Amniotic epithelial cell (primary cell): ENCODE data around the gene ZDHHC20.

Experiments used
- DNase-seq: peaks from one replicate; pipeline ENCODE4 v3.0.0-alpha.2; 2010; ENCODE audit warnings: low read depth

Gene ZDHHC20, protein sequence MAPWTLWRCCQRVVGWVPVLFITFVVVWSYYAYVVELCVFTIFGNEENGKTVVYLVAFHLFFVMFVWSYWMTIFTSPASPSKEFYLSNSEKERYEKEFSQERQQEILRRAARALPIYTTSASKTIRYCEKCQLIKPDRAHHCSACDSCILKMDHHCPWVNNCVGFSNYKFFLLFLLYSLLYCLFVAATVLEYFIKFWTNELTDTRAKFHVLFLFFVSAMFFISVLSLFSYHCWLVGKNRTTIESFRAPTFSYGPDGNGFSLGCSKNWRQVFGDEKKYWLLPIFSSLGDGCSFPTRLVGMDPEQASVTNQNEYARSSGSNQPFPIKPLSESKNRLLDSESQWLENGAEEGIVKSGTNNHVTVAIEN

DNA sequence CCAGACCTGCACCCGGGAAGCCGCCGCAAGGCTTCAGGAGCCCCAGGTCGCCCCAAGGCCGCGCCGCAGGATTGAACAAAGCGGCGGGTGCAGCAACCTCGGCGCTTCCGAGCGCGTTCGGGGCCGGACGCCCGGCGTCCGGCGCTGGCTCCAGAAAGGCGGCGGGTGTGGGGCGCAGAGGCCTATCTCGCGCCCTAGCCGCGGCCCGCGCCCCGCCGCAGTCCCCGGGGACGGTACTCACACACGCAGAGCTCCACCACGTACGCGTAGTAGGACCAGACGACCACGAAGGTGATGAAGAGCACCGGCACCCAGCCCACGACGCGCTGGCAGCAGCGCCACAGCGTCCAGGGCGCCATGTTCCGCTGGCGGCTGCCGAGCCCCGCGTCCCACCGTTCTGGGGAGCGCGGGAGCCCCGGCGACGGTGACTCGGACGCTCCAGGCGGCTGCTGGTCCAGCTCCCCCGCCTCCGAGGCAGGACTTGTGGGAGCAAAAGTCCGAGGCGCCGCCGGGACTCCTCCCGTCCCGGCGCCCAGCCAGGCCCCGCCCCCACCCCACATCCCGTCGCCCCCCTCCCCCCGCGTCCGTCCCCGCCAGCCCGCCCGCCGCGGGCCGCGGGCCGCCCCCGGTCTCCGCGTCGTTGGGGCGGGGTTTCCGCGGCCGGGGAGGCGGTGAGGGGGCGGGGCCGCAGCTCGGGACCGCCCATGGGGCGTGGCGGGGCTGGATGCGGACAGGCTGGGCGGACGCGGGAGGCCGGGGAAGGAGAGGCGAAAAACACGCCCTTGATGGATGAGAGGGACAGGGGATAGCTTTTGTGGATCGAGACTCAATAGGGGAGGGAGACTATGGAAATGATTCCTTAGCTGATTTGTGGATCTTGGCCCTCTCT is at the start of gene ZDHHC20:
Gene ZDHHC20 (minus strand): TSS at position 491 of the 889 bp plus-strand sequence. CDS start 132 bp downstream, at position 359.
- peak; percentile 74 for DNase-seq

DNA sequence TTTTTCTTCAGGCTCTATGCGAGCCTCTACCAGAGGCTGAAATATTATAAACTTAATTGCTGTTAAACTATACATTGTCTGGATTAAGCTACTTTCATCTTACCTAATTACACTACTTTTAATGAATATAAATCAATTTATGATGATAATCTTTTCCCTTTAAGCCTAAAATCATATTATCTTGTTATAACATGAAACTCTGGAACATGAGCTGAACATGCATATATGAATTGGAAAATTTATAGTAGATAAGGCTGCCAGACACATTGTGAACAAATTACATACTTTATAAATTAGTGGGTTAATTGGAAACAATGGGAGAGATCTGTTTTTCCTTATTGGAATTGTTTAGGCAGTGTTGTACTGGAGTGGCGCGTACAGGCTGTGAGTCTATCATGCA is 45.3 kb upstream of the ZDHHC20 start:
- no peak for DNase-seq

DNA sequence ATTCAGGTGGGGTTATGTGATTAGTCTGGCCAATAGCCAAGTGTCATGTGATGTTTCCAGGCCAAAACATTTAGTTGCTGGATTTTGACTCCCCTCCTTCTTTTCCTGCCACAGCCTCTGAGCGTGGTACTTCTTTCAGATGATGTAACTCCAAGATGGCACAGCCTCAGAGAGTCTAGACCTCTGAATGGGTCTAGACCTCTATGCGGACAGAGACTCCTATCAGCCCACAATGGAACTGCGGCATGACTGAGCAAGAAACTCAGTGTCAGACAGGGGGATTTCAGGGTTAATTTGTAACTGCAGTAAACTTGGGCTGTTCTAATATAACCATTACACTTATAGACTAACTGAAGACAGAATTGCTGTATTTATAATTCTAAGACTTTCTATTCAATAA is 42.6 kb upstream of the ZDHHC20 start:
- DNase-seq, result no peak

DNA sequence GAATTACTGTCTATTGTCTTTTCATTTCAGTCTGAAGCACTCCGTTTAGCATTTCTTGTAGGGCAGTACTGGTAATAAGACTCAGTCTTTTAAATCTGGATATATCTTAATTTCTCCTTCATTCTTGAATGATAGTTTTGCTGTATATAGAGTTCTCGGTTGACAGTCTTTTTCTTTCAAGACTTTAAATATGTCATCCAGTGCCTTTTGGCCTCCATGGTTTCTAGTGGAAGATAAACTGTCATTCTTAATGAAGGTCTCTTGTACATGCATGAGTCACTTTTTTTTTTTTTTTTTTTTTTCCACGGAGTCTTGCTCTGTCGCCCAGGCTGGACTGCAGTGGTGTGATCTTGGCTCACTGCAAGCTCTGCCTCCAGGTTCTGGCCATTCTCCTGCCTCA is 27.2 kb upstream of the ZDHHC20 start:
- DNase-seq, result no peak

DNA sequence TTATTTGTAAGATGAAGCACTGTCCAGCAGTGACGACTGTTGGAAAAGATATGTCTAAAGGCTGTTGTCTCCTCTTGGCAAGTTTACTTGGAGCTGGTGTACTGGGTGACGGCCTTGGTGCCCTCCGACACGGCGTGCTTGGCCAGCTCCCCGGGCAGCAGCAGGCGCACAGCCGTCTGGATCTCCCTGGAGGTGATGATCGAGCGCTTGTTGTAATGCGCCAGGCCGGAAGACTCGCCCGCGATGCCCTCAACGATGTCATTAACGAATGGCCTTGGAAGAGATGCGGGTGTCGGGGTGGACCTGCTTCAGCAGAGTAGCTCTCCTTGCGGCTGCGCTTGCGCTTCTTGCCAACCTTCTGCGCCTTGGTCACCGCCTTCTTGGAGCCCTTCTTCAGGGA is 24.6 kb upstream of the ZDHHC20 start:
- DNase-seq, result no peak

DNA sequence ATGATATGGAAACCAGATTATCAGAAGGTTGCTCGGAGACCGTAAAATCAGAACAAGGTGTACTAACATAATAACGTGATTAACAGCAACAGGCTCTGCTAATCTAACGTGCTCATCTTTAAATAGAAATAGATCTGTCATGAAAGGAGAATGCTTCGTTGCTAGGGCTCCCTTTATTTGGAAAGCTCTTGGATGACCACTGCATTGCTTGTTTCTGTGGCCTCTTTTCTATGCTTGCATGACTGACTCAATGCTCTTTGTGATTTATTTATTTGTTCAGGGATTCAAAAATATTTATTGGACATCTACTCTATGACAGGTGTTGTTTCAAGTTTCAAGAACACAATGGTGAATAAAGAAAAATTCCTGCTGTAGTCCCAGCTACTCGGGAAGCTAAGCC is 22.3 kb upstream of the ZDHHC20 start:
- no peak for DNase-seq

DNA sequence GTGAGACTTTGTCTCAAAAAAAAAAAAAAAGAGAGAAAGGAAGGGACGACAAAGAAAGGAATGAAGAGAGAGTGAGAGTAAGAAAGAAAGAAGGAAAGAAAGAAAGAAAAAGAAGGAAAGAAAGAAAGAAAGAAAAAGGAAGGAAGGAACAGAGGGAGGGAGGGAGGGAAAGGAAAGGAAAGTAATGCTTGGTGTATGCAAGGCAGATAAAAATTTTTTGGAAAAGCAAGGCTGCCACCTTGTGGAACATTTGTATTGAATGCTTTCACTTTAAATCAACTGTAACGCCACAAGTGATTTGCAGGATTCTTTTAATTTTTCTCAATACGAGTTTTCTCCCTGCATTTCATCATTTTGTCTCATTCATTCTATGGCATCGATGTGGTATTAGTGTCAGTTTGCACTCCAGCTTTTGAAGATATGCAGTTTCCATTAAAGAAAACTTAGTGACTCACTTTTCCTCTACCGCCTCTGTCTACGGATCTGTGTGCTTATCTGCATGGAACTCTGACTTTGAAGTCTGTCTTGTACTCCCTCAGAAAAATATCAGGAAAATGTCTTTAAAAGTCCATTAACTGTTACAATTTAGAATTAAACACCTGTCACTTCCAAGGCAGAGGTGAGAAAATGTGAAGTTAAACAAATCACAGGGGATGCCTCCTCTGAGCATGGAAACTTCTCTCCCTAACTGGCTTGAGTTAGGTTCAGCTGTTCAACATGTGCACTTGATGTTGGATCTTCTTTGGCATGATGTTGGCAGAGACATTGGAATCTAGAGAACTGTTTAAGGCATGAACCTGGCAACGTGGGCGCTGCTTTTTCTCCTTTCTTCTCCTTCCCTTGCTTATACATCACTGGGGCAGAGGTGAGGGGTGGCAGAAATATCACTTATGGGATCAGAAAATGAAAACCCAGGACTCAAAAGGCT is 20.0 kb upstream of the ZDHHC20 start:
- DNase-seq, result peak; percentile 76

DNA sequence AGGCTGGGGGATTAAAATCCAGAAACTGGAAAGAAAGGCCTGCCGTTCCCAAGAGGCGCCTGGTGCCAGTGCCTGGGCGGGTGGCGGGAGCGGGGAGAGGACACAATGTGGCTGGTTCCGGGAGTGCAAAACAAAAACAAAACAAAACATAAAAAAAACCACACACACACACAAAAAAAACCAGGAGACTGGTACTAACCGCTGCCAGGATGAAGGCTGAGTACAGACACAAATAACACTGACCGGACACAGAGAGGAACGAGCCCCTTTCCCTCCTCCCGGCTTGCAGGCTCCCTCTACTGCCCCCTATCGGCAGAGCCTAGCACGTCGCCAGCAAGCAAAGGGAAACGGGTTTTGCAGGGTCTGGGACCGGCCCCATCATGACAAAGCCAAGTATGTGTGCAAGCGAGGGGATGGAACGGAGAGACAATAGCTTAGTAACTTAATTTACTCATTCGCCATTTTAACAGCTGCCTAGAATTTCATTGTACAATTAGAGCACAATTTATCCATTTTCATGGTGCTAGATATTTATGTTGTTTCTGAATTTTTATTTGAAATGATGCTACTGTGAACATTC is 17.9 kb upstream of the ZDHHC20 start:
- peak; percentile 79 for DNase-seq

GRCh38 chr13:21475115-21475514 is 16.0 kb upstream of the ZDHHC20 start:
- no peak for DNase-seq

GRCh38 chr13:21470785-21471184 is 11.7 kb upstream of the ZDHHC20 start:
- no peak for DNase-seq

GRCh38 chr13:21466527-21466926 is 7.4 kb upstream of the ZDHHC20 start:
- DNase-seq, result no peak

DNA sequence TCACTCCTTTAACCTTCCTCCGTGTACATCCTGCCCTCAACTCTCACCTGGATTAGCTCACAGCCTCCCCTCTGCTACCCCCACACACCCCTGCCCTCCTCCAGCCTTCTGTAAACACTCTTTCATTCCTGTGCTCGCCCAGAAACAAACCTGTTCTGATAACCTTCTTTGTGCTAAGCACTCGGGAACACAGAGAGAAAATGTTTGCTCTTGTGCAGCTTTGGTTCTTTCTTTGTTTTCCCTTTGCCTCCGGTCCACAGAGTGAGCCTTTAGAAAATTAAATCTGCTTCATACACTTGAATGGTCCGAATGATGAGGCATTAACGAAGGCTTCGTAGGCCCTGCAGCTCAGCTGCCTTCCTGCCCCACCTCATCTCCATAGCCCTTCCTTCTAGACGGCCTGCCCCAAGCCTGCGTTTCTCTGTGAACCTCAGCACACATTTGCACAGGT is 6.6 kb upstream of the ZDHHC20 start:
- no peak for DNase-seq

DNA sequence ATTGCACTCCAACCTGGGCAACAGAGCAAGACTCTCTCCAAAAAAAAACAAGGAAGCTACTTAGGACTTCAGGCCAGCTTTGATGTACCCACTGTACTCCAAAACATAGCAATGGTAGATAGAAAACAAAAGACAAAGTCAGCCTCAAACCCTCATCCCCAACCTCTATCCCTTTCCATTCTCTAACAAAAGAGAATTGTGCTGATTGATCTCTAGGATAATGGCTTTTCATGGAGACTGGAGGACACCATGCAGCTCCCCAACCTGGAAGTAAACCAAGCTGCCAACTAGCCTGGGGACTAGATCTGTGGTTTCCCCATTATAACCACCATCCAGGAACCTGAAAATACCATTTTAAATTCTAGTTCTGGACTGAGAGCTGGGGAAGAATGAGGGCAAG is 4.3 kb upstream of the ZDHHC20 start:
- no peak for DNase-seq

- no peak for DNase-seq
Measured at GRCh38 chr13:21461131-21461530, 2.0 kb upstream of the ZDHHC20 start.

DNA sequence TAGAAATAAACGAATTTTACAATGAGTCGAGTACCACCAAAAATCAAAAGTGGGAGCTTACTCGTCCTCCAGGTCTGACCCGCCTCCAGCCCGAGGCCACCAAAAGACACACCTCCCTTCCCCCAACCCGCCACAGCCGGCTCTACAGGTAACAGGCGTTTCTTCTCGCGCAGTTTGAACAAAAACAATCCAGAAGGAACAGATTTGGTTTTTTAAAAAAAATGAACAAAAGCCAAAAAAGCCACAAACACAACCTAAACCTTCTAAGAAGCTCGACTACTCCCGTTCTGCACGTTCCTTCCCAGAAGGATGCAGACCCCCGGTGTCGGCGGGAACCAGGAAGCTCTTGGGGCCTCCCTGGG is 671 bp downstream of the ZDHHC20 start:
- DNase-seq, result no peak

DNA sequence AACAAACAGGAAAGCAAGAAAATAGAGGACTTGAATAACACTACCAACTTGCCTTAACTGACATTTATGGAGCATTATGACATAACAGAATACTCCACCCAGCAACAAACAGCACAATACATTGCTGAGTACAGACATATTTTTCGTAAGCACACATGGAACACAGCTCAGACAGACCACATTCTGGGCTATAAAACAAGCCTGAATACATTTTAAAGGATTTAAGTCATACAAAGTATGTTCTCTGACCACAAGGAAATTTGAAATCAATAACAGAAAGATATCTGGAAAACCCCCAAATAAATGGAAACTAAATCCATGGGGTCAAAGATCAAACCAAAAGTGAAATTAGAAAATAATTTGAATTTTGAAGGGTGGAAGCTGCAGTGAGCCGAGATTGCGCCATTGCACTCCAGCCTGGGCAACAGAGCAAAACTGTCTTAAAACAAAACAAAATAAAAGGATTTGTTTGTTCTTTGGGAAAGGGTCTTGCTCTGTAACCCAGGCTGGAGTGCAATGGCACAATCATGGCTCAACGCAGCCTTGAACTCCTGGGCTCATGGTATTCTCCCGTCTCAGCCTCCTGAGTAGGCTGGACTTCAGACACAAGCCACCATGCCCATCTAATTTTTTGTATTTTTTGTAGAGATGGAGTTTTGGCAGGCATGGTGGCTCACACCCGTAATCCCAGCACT is 5.6 kb downstream of the ZDHHC20 start:
- no peak for DNase-seq

- peak; percentile 31 for DNase-seq
Measured at GRCh38 chr13:21450936-21451335, 8.2 kb downstream of the ZDHHC20 start.

DNA sequence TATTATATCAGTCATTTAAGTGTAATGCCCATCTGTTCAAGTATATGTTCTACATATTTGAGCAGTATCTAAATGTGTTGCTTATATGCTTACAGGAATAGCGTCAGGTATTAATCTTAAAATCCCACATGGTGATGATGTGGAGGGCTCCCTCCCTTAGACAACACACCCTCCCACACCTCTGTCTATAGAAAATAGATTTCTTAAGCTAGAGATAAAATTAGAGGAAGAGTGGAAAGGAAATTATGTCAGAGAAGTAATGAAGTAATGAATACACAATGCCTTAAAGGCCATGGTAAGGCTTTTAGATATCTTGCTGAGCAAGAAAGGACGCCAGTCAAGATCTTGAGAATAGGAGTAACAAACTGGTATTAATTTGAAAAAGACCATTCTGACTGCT is 12.4 kb downstream of the ZDHHC20 start:
- DNase-seq, result no peak

- DNase-seq, result no peak
Measured at GRCh38 chr13:21445759-21446158, 13.3 kb downstream of the ZDHHC20 start.

DNA sequence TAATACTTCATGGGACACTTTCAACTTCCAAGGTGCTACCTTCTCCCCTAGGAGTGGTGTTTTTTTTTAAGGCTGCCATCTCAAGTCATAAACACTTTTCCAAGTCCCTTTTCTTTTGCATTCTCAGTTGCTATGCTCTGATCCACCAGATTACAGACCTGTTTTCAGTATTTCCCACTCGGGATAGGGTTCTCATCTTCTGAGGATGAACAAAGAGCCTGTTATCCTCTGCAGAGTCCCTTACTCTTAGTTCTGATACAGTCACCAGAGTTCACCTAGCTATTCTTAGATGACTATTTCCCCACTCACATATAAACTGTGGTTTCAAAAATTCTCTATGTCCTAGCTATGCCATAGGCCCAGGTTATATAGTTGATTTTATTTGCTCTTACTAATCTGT is 15.9 kb downstream of the ZDHHC20 start:
- DNase-seq, result no peak

DNA sequence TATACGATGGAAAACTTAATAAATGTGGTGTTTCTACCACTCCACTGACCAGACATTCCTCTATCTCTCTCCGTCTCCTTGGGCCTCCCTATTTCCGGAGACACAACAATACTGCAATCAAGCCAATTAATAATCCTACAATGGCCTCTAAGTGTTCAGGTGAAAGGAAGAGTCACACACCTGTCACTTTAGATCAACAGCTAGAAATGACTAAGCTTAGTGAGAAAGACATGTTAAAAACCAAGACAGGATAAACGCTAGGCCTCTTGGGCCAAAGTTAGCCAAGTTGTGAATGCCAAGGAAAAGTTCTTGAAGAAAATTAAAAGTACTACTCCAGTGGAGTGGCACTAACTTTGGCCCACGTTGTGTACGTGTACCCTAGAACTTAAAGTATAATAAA is 22.5 kb downstream of the ZDHHC20 start:
- no peak for DNase-seq
